Measurements from ENCODE around the gene MREG. TPM values are rescaled to one million over a fixed set of nuclear protein-coding genes. Genes with fewer than 3 reads are reported as not detected.

The MREG gene
- total RNA-seq, 1 donor from 2014 or later: 0.22 TPM

DNA sequence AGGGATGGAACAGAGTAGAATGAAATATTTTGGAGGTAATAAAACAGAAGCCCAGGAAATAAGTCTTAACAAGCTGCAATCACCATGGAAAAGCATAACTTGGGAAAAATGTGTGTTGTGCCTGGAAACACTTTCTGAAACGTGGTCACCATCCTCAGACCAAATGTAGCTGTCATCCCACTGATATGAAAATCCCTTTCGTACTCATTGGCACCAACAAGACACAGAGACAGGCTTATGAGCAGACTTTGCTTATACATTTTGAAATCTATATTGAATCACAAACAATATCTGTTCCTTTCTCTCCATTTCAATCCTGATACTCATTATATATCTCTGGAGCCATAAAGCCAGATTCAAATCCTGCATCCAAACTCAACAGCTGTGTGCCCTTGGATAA, 28.7 kb downstream of the MREG start:
- Histone ChIP-seq H3K36me3 (no peaks in the 10 kb centered on the region), H3K4me1 (no peaks in the 10 kb centered on the region), H3K4me3 (no peak overlapping the region), H3K27ac (replicated peaks) (no peak overlapping the region), H3K27me3 (ENCODE audit: low read depth) (no peaks in the 10 kb centered on the region), H3K9me3 (replicated peaks) (no peaks in the 10 kb centered on the region)
- no peak for DNase-seq
- intact Hi-C loops (cut with micrococcal nuclease): no loop called here
- TF ChIP-seq, protein P1, sequence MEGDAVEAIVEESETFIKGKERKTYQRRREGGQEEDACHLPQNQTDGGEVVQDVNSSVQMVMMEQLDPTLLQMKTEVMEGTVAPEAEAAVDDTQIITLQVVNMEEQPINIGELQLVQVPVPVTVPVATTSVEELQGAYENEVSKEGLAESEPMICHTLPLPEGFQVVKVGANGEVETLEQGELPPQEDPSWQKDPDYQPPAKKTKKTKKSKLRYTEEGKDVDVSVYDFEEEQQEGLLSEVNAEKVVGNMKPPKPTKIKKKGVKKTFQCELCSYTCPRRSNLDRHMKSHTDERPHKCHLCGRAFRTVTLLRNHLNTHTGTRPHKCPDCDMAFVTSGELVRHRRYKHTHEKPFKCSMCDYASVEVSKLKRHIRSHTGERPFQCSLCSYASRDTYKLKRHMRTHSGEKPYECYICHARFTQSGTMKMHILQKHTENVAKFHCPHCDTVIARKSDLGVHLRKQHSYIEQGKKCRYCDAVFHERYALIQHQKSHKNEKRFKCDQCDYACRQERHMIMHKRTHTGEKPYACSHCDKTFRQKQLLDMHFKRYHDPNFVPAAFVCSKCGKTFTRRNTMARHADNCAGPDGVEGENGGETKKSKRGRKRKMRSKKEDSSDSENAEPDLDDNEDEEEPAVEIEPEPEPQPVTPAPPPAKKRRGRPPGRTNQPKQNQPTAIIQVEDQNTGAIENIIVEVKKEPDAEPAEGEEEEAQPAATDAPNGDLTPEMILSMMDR (IDR thresholded peaks at IDR 0.05; ENCODE audit: borderline replicate concordance): no peak

DNA sequence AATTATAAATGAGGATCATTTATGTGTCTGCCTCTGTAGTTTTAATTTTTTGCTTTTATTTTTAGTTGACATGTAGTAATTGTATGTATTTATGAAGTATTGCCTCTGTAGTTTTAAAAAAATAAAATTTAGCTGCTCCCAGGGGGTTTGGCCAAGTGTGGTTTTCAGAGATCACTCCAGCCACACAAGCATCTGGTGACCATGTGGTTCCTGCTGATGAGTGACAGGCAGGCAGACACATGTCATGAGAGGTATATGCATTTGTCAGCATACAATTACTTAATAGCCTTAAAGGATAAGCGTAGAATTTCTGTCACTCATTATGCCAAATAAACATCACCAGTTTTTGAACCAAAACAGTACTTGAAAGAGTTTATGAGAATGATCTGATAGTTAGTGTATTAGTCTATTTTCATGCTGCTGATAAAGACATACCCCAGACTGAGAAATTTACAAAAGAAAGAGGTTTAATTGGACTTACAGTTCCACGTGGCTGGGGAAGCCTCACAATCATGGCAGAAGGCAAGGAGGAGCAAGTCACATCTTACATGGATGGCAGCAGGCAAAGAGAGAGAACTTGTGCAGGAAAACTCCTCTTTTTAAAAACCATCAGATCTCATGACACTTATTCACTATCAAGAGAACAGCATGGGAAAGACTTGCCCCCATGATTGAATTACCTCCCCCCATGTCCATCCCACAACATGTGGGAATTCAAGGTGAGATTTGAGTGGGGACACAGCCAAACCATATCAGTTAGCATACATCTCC, 29.6 kb downstream of the MREG start:
- Histone ChIP-seq H3K36me3 (no peaks in the 10 kb centered on the region), H3K4me3 (no peak overlapping the region)
- intact Hi-C loops (cut with micrococcal nuclease): no loop called here

DNA sequence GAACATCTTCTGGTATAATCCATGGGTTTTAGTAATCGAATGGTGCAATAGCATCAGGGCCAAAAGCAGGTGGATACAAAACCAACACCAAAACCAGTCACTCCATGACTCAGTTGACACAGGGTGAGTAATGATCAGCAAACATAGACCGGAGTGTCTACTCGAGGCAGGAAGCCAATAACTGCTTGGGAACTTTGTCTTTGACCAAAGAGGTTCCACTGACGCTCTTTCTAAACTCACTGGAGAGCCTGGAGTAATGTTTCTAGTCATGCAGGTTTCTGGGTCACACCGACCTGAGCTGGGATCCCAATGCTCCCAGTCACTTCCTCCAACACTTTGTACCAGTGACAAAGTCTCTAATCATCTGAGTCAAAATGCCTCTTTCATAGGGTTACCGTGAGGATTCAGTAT, 30.9 kb downstream of the MREG start:
- DNase-seq: no peak
- intact Hi-C loops (cut with micrococcal nuclease): no loop called here
- Histone ChIP-seq H3K27ac (replicated peaks) (no peak overlapping the region), H3K9me3 (replicated peaks) (no peaks in the 10 kb centered on the region), H3K36me3 (no peaks in the 10 kb centered on the region), H3K4me1 (no peaks in the 10 kb centered on the region), H3K4me3 (no peak overlapping the region), H3K27me3 (ENCODE audit: low read depth) (no peaks in the 10 kb centered on the region)
- TF ChIP-seq, protein P1 (IDR thresholded peaks at IDR 0.05; ENCODE audit: borderline replicate concordance): no peak

More for the DNA sequence above, 29.6 kb downstream of the MREG start:
- TF ChIP-seq, protein P1 (IDR thresholded peaks at IDR 0.05; ENCODE audit: borderline replicate concordance): no peak
- DNase-seq: no peak
- Histone ChIP-seq H3K9me3 (replicated peaks) (no peaks in the 10 kb centered on the region), H3K27ac (replicated peaks) (no peak overlapping the region), H3K4me1 (no peaks in the 10 kb centered on the region), H3K27me3 (ENCODE audit: low read depth) (no peaks in the 10 kb centered on the region)

DNA sequence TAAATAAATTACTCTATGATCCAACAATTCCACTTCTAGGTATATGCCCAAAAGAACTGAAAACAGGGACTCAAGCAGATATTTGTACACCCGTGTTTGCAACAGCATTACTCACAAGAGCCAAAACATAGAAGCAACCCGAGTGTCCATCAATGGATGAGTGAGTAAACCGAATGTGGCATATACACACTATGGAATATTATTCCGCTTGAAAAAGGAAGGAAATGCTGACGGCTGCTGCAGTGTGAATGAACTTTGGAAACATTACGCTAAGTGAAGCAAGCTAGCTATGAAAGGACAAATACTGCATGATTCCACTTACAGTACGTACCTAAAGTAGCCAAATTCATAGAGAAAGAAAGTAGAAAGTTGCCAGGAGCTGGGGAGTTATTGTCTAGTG, 32.2 kb downstream of the MREG start:
- TF ChIP-seq, protein P1 (IDR thresholded peaks at IDR 0.05; ENCODE audit: borderline replicate concordance): no peak
- Histone ChIP-seq H3K9me3 (replicated peaks) (peaks cover 6% of the 10 kb centered on the region), H3K36me3 (no peaks in the 10 kb centered on the region), H3K27ac (replicated peaks) (no peak overlapping the region), H3K4me3 (no peak overlapping the region), H3K27me3 (ENCODE audit: low read depth) (no peaks in the 10 kb centered on the region), H3K4me1 (no peaks in the 10 kb centered on the region)
- intact Hi-C loops (cut with micrococcal nuclease): no loop called here
- no peak for DNase-seq

DNA sequence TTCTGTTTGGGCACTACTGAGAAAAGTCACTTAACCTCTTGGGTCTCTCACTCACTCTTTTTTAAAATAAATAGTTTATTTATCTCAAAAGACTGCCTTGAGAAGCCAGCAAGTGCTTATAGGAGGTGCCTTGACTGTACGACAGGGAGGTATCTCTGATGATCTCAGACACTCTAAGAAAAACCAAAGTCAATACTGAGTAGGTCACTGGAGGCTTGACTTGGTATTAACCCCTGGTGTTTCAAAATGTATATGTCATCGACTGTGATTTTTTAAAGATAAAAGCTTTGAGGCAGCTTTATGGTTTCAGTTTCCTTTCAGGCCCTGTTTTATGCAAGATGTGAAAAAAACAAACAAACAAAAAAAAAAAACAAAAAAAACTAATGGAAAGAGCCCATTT, 33.7 kb downstream of the MREG start:
- H3K4me3 ChIP-seq: no peak overlapping the region
- TF ChIP-seq, protein P1 (IDR thresholded peaks at IDR 0.05; ENCODE audit: borderline replicate concordance): no peak

More for the DNA sequence above, 33.7 kb downstream of the MREG start:
- Histone ChIP-seq H3K36me3 (no peaks in the 10 kb centered on the region), H3K9me3 (replicated peaks) (peaks cover 6% of the 10 kb centered on the region), H3K27ac (replicated peaks) (no peak overlapping the region), H3K4me1 (no peaks in the 10 kb centered on the region), H3K27me3 (ENCODE audit: low read depth) (no peaks in the 10 kb centered on the region)
- intact Hi-C loops (cut with micrococcal nuclease): no loop called here
- no peak for DNase-seq

Data from left ventricle myocardium inferior (tissue), 1 donor.